ENCODE results near the gene SPATA9. TPM values are rescaled to one million over a fixed set of nuclear protein-coding genes. Genes with fewer than 3 reads are reported as not detected.

Gene SPATA9
- total RNA-seq, 1 experiment from 2014 or later: 0.15 TPM

DNA sequence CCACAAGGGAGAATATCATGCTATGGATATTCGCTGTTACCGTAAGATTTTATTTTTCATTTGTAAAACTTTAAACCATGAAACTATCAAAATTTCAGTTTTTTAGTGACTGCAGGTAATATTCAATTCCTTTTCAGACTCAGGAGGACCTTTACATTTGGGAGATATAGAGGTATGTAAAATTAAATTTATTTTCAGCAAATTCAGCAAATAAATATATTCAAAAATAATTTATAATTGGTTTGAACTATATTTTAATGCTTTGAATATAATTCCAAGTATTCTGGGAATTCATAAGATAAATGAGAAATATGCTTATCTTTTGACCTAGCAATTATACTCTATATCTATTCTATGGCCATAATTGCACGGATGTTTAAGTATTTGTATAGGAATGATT lies 28.6 kb downstream of the SPATA9 start:
- intact Hi-C loops (cut with micrococcal nuclease; ENCODE audit: unreplicated experiment) (no loop called here), in situ Hi-C loops (cut with HindIII; ENCODE audit: low pct_unique_long_range_greater_than_20kb, low sequenced_read_pairs) (no loop called here)
- Histone ChIP-seq H3K36me3 (ENCODE audit: control insufficient read depth, insufficient read depth, low read length) (no peaks in the 10 kb centered on the region), H3K27ac (ENCODE audit: low read length) (no peak overlapping the region), H3K4me1 (ENCODE audit: control insufficient read depth, insufficient read depth, low read length) (no peaks in the 10 kb centered on the region), H3K4me3 (ENCODE audit: low read depth in 2 of 2, low read length in 2 of 2) (no peak overlapping the region), H3K9me3 (ENCODE audit: control insufficient read depth, insufficient read depth, low read depth, low read length) (no peaks in the 10 kb centered on the region), H3K27me3 (ENCODE audit: control insufficient read depth, insufficient read depth, low read length) (no peaks in the 10 kb centered on the region)
- ATAC-seq (no peak), DNase-seq (ENCODE audit: low read depth, low spot score) (no peak)
- no TSS peak for BruUV-seq (replicated peaks)
- ChIA-PET CTCF (no interaction called here), POLR2A (no interaction called here)
- TF ChIP-seq, protein P1, sequence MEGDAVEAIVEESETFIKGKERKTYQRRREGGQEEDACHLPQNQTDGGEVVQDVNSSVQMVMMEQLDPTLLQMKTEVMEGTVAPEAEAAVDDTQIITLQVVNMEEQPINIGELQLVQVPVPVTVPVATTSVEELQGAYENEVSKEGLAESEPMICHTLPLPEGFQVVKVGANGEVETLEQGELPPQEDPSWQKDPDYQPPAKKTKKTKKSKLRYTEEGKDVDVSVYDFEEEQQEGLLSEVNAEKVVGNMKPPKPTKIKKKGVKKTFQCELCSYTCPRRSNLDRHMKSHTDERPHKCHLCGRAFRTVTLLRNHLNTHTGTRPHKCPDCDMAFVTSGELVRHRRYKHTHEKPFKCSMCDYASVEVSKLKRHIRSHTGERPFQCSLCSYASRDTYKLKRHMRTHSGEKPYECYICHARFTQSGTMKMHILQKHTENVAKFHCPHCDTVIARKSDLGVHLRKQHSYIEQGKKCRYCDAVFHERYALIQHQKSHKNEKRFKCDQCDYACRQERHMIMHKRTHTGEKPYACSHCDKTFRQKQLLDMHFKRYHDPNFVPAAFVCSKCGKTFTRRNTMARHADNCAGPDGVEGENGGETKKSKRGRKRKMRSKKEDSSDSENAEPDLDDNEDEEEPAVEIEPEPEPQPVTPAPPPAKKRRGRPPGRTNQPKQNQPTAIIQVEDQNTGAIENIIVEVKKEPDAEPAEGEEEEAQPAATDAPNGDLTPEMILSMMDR (IDR thresholded peaks at IDR 0.05): no peak

DNA sequence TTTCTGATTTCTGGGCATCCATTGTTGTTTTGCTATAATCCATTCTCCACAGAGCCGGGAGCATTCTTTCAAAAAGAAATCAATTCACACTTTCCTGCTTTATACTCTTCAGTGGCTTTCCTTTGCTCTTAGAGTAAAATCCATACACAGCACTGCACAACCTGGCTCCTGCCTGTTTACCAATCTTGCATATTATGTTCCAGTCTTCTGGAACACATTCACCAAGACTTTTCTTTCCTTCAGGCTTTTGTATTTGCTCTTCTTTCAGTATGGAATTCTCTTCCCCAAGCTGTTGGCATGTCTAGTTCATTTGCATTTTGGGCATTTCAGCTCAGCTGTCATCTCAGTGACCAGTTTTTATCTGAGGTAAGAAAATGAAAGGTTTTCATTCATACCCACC lies 29.9 kb downstream of the SPATA9 start:
- Histone ChIP-seq H3K4me3 (ENCODE audit: low read depth in 2 of 2, low read length in 2 of 2) (no peak overlapping the region), H3K4me1 (ENCODE audit: control insufficient read depth, insufficient read depth, low read length) (peaks cover 4% of the 10 kb centered on the region; the same call in 1 of the 2 replicates), H3K36me3 (ENCODE audit: control insufficient read depth, insufficient read depth, low read length) (no peaks in the 10 kb centered on the region), H3K27ac (ENCODE audit: low read length) (no peak overlapping the region), H3K9me3 (ENCODE audit: control insufficient read depth, insufficient read depth, low read depth, low read length) (no peaks in the 10 kb centered on the region), H3K27me3 (ENCODE audit: control insufficient read depth, insufficient read depth, low read length) (no peaks in the 10 kb centered on the region)
- DNase-seq (ENCODE audit: low read depth, low spot score) (no peak), ATAC-seq (no peak)
- ChIA-PET POLR2A (interaction anchor here (0.8 kb wide), 1 partner anchor 10 kb away, joined by 3 read pairs; no protein-coding TSS in a partner anchor), CTCF (no interaction called here)
- intact Hi-C loops (cut with micrococcal nuclease; ENCODE audit: unreplicated experiment): no loop called here
- in situ Hi-C loops (cut with HindIII; ENCODE audit: low pct_unique_long_range_greater_than_20kb, low sequenced_read_pairs): no loop called here
- BruUV-seq (replicated peaks): no TSS peak
- no peak for TF ChIP-seq POLR2AphosphoS5 (IDR thresholded peaks at IDR 0.05; ENCODE audit: low read depth, low read length)
- no peak for TF ChIP-seq SIN3A (IDR thresholded peaks at IDR 0.05; ENCODE audit: borderline replicate concordance, insufficient read depth, low read depth, low read length)
- TF ChIP-seq, protein P1 (IDR thresholded peaks at IDR 0.05): no peak
- TF ChIP-seq, protein P2, sequence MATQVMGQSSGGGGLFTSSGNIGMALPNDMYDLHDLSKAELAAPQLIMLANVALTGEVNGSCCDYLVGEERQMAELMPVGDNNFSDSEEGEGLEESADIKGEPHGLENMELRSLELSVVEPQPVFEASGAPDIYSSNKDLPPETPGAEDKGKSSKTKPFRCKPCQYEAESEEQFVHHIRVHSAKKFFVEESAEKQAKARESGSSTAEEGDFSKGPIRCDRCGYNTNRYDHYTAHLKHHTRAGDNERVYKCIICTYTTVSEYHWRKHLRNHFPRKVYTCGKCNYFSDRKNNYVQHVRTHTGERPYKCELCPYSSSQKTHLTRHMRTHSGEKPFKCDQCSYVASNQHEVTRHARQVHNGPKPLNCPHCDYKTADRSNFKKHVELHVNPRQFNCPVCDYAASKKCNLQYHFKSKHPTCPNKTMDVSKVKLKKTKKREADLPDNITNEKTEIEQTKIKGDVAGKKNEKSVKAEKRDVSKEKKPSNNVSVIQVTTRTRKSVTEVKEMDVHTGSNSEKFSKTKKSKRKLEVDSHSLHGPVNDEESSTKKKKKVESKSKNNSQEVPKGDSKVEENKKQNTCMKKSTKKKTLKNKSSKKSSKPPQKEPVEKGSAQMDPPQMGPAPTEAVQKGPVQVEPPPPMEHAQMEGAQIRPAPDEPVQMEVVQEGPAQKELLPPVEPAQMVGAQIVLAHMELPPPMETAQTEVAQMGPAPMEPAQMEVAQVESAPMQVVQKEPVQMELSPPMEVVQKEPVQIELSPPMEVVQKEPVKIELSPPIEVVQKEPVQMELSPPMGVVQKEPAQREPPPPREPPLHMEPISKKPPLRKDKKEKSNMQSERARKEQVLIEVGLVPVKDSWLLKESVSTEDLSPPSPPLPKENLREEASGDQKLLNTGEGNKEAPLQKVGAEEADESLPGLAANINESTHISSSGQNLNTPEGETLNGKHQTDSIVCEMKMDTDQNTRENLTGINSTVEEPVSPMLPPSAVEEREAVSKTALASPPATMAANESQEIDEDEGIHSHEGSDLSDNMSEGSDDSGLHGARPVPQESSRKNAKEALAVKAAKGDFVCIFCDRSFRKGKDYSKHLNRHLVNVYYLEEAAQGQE (IDR thresholded peaks at IDR 0.05; ENCODE audit: insufficient read depth in 1 of 2, low read depth in 2 of 2, low read length in 1 of 2): no peak
